GM12872 (cell line): ENCODE results near the gene ATP11B.

ENCODE experiments used
- CTCF ChIP-seq: IDR thresholded peaks from 3 replicates; pipeline ENCODE4 v1.5.1; 2011; ENCODE audit warnings: low read depth, mild to moderate bottlenecking, low read length, moderate library complexity; ENCODE audit not compliant: insufficient read depth

ATP11B gene

GRCh38 chr3:182891364-182891763 lies 98.1 kb downstream of the ATP11B start:
- TF ChIP-seq CTCF = no peak

- no peak for TF ChIP-seq CTCF
Observed at GRCh38 chr3:182892226-182892625, 98.9 kb downstream of the ATP11B start.

GRCh38 chr3:182895513-182896112 lies 102.3 kb downstream of the ATP11B start:
- no peak for TF ChIP-seq CTCF

GRCh38 chr3:182896553-182896952 lies 103.2 kb downstream of the ATP11B start:
- no peak for TF ChIP-seq CTCF

GRCh38 chr3:182902236-182902635 lies 108.9 kb downstream of the ATP11B start:
- no peak for TF ChIP-seq CTCF

GRCh38 chr3:182904164-182904563 lies 110.9 kb downstream of the ATP11B start:
- no peak for TF ChIP-seq CTCF

- TF ChIP-seq CTCF = no peak
Observed at GRCh38 chr3:182905623-182906022, 112.3 kb downstream of the ATP11B start.
